Measurements from ENCODE around the gene SEPTIN6.
A peak's percentile ranks its signal among the peaks of the same experiment; 100 is the strongest.

SEPTIN6 gene

DNA sequence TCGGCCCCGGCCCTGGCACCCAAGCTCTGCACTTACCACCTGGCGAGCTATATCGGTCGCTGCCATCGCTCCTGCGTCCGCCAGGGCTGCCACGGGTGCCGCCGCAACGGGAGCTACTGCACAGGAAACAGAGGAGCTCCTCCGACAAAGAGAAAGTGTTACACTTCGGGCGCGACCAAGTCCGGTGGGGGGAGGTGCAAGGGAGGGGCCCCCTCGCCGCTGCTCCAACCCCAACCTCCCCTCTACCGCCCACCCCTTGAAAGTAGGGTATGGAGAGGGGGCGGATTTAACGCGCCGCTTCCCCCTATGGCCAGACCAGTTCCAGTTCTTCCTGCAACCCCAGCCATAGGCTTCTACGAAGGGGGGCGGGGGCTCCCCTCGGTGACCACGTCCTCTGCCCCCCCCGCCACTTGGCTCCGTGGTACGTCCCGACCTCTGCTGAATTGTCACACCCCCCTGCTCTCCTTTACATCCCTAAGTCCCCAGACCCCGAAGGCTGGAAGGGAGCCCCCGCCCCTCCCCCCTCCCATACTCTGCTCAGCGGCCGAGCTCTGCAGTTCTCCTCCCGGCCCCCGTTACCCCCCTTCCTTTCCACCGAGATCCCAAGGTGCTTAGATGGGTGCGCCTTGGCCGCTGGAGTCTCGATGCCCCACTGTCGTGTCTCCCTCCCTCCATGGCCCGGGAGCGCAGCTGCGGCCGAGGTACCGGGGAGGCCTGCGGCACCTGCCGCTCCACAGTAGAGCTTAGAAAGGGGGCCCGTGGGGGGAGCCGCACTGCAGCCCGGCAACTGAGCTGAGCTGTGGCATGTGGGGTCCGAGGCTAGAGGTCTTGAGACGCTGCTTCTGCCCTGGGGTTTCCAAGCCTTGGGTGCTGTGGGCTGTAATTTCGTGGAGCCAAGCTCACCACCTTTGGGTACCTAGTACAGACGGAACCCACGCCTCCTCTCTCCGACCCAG lies at the start of gene SEPTIN6:
Gene SEPTIN6 (minus strand): TSS at position 129 of the 956 bp plus-strand sequence. CDS start 63 bp downstream, at position 66.
- peak; percentile 83 to 92 for DNase-seq

DNA sequence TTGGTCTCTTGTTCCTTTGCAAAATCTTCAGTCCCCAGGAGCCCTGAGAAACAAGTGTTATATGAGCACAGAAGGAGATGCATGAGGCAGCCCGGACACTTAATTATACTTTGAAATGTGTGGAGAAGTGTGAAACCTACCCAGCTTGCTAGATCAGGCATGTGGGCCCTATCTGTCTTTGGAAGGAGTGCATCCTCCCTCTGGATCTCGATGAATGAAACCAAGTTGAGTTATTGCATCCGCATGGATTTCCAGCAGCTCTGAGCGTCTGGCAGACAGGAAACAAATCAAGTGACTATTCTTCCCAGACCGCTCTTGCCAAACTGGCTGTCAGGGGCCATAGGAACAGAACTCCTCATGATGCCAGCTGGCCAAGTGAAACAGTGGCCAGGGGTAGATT lies 45.8 kb upstream of the SEPTIN6 start:
- no peak for DNase-seq

DNA sequence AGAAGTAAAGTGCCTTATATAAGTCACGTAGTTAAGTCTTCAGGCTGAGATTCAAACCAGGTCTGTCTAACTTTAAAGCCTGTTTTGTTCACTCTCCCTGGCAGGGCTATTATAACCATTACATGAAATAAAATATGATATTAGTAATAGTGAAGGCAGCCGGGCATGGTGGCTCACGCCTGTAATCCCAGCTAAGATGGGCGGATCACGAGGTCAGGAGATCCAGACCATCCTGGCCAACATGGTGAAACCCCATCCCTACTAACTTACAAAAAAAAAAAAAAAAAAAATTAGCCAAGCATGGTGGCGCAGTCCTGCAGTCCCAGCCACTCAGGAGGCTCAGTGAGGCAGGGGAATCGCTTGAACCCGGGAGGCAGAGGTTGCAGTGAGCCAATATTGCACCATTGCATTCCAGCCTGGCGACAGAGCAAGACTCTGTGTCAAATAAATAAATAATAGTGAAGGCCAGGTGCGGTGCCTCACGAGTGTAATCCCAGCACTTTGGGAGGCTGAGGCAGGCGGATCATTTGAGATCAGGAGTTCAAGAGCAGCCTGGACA lies 43.3 kb upstream of the SEPTIN6 start:
- DNase-seq = no peak

DNA sequence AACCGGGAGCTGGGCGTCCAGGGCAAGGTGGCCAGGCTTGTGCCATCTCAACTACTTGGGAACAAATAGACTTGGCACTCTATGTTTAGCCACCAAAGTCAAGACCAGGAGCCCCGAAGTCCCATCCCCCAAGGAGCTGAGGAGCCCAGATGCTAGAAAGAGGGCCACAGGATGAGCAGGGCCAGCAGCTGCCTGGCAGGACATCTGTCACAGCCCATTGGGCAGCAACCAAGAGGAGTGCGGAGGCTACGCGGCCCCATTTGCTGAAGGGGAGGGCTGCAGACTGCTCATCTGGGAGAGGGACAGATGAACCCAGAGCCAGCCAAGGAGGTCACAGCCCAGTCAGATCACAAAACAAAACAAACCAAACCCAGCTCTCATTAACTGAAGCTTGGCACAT lies 42.5 kb upstream of the SEPTIN6 start:
- DNase-seq = peak; percentile 84 to 91

DNA sequence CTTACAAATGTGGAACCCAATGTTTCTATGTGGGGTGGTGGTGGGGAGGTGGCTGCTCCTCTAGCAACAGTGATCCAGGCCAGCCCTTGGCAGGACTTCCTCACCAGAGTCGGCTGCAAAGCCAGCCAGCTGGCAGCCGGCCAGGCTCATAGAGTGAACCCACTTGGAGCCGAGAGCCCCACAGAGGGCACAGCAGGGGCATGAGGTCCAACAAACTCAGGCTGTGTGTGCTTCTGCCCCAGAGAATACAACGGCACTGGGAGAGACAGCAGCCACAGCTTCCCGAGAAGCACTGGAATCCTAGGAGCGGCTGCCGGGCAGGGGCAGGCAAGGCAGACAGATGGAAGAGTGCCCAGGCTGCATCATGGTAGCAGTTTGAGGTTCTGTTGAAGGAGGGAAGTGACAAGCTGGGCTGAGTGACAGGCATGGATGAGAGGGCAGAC lies 42.0 kb upstream of the SEPTIN6 start:
- peak; percentile 65 to 68 for DNase-seq

DNA sequence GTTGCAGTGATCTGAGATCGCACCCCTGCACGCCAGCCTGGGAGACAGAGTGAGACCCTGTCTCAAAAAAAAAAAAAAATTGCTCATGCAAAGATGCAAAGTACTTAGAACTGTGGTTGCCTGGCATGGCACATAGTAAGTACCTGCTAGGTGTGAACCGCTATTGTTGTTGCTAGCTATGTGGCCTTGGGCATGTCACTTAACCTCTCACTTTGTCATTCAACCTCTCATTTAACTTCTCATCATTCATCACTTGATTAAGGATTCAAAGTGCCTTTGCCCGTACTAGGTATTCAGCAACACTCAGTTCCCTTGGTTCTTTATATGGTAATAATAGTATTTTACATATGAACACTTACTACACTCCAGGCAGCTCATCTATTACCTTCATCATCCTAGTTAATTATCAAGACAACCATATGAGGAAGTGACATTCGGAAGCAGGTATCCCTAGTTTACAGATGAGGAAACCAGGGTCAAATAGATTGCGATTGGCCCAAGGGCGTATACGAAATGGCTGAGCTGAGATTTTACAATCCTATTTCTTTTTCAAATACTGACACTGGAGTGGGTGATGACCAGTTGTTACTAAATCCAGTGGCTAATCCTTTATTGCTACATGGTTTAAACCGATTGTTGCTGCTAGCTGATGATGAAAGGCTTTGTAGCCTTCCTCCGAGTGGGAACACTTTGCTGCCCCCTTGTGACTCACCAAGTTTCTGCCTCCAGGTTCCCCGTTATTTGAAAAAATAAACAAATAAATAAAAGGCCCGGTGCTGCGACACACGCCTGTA lies 36.6 kb upstream of the SEPTIN6 start:
- peak; percentile 33 to 77 for DNase-seq

DNA sequence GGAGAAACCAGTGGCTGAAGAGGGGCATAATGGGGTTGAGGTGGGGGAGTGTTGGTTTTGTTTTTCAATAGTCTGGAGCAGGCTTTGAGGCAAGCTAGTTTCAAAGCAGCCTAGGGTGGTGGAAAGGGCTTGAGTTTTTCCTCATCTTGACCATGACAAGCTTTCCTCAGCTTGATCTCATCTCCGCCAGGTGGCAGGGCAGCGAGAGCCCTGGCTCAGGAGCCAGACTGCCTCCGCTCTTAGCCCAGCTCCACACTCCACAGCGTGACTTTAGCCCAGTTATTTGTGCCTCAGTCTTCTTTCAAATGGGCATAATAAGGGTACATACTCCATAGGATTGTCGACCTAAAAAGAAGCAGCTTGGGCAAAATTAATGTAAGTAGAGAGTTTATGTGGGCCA lies 35.5 kb upstream of the SEPTIN6 start:
- peak in 1 of 2 experiments; percentile 28 for DNase-seq

DNA sequence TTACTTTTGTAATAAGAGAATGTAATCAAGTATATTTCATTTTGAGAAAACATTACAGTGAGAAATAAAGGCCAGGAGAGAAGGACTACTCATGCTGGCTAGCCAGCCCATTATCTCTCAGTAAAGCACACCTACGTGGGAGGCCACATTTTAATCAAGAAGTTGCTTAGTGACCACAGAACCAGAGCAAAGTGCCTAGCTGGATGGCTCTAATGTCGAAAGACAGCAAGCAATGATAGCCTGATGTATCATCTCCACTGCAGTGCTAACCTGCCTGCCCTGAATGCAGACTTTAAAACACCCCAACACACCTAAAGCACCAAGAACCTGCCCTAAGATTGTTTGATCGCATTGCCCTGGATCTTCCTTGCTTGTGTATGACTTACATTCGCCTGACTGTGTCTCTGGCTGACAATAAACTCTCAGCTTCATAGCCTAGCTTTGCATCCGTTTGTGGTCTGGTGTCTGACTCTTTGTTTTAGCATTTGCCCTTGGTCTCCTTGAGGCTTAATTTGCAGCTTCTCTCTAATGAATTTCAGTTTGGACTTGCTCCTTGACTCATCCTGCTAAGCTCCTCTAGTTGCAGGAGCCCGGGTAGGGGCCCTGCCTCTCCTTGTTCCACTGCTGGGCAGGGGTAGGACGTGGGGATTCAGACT lies 34.1 kb upstream of the SEPTIN6 start:
- DNase-seq = no peak

DNA sequence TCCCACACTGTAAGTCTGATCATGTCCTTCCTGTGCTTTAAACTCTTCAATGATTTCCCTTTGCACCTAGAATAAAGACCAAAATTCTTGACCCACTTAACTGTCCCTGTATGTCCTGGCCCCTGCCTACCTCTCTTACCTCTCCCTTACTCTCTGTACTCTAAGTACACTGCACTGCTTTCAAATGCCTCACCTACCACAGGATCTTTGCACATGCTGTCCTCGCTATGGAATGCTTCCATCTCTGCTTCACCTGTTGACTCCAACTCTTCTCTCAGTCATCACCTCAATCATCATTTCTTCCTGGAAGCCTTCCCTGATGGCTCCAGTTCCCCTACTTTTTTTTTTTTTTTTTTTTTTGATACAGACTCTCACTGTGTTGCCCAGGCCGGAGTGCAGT lies 29.0 kb upstream of the SEPTIN6 start:
- DNase-seq = no peak

DNA sequence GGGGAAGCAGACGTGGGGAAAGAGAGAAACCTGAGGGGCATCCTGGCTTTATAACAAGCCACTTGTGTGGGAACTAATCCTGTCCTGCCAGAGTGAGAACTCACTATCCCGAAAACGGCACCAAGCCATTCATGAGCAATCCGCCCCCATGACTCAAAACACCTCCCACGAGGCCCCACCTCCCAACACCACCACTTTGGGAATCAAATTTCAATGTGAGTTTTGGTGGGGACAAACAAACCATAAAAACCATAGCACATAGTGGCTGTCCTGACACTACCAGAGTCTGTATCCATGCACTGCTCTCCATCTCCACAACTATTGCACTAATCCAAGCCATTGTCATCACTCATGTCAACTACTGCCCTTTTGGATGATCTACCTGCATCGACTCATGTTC lies 28.5 kb upstream of the SEPTIN6 start:
- no peak for DNase-seq

DNA sequence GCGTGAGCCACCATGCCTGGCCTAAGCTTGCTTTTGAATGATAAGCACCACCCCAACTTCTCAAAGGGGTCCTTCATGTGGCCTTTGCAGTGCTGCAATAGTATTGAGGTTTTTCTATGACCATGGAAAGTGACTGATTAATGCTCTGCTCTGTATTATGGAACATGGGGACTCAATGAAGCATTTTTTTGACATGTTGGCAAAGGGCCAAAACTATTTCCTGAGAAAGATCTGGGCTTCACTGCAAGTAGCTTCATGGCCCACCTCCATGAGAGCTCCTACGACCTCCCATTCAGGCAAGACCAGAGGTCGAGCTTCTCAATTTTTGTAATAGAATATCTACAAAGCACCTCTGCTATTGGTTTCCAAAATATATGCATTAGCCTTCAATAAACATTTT lies 16.7 kb upstream of the SEPTIN6 start:
- DNase-seq = no peak

DNA sequence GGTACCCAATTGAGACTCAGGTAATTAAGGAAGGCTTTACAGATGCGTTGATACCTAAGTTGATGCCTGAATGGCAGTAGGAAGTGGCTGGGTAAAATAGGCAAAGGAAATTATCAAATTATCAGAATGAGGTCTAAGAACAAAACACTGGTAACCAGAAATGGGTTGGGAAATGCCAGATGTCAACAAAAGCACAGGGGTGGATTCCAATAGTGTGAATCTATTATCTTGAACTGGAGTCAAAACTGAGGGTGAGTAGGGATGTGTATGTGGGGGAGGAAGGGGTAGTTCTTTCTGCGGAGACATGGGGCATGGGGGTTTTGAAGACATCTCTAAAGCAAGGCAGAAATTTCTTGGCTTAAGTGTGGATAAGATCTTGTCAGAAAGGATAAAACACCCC lies 16.0 kb upstream of the SEPTIN6 start:
- DNase-seq = no peak

DNA sequence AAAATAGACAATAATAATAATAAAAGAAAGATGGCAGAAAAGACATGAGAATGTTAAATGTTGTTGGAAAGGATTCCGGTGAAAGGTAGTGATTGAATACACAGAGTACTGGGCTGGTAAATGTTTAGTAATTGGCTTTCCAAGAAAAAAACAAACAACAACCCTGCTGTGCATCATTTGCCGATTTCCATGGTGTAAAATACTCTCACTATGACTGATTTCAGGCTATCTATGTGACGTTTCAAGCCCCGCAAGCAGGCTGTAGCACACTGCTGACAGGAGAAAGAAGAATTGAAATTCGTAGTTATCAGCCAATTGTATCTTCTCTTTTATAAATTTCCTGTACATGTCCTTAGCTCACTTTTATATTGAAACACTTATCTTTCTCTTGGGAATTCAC lies 13.6 kb upstream of the SEPTIN6 start:
- DNase-seq = no peak

DNA sequence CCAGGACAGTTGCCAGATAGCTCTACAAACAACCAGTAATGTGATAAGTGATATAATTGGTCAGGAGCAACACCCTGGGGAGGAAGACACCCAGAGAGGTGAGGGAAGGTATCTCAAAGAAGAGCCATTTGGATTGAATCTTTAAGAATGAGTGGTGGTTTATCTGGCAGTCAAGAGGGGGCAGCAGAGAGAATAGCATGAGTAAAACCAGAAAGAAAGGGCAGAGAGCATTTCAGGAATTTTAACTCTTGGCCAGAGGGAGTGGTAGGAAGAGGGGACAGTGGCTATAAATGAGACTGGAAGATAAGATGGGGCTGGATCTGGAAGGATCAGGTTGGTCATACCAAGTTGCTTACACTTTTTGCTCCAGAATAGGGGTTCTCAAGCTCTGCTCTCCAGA lies 5.9 kb upstream of the SEPTIN6 start:
- DNase-seq = peak; percentile 55

DNA sequence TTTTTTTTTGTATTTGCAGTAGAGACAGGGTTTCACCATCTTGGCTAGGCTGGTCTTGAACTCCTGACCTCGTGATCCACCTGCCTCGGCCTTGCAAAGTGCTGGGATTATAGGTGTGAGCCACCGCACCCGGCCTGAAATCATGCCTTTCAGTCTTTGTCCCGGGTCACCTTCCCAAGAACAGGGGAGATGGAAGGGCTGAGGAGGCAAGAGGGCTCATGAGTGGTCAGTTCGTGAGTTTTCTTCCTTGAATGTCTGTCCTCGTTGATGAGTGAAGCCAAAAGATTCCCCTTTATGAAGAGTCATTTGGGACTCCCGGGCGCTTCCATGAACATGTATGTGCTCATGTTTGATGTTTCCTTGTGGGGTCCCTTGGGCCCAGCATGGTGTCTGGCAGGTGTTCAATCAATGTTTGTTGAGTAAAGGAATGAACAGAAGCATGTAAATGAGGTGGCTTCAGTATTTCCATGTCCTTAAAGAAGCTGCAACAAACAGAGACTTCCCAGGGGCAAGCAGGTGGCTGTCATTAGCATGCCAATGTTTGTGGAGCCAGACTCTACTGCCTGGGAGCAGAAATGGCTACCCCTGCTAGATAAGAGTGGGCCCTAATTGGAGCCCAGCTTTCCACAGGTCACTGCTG lies 3.4 kb upstream of the SEPTIN6 start:
- DNase-seq = no peak

DNA sequence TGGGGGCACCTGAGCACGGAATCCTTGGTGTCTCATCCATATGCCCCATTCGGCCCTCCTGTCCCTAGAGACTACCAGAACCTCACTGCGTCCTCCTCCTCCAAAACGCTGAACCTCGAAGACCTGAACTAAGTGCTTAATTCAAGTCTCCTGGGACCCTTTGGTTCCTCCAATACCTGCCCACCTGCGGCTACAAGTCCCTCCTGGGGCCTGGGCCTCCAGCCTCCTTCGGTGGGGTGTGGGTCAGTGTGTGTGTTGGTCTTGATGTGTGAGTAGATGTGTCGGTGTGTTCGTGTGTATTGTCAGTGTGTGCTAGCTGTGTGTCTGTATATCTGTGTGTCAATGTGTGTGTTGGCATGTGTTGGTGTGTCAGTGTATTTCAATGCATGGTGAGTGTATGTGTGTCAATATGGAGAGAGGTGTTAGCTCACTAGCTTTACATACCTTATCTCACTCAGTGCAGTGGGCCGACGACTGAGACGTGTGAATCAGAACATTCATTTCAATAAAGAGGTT lies 2.6 kb upstream of the SEPTIN6 start:
- DNase-seq = no peak

DNA sequence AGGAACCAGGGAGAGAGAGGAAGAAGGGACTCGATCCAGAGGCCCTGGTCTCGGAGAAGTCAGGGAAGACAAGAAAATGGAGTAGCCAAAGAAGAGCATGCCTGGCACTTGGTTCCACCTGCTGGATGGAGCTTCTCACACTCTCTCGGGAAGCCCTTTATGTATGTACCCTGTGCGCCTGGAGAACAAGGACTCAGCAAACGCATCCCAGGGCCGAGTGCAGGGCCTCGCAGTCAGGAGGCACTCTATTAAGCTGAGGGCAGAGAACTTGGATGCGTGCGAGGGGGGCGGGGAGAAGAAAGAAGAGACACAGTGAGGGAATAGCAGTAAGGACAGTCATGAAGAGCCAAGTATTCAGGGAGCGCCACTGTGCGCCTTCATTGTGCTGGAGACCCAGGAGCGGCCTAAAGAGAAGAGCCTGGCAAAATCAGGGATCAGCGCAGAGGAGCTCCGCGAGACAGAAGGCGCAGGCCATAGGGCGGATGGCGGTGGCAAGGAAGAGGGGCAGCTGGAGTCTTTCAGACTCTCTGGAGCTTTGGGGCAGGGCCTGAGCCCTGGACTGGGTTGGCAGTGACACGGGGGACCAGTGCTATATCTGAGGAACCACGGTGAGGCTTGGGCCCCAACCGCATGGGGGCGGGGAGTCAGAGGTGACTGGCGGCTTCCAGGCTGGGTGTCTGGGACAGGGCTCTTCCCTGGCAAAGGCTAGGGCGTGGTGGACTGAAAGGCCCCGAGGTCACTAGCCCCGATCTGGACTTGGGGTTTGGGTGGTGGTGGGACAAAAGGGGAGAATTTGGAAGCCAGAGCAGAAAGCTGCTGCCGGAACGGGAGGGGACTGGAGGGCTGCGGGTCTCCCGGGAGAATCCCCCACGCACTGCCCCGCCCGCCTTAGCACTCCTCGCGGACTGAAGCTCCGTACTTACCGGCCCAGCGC lies 1.9 kb upstream of the SEPTIN6 start:
- peak in 1 of 2 experiments; percentile 4 for DNase-seq

DNA sequence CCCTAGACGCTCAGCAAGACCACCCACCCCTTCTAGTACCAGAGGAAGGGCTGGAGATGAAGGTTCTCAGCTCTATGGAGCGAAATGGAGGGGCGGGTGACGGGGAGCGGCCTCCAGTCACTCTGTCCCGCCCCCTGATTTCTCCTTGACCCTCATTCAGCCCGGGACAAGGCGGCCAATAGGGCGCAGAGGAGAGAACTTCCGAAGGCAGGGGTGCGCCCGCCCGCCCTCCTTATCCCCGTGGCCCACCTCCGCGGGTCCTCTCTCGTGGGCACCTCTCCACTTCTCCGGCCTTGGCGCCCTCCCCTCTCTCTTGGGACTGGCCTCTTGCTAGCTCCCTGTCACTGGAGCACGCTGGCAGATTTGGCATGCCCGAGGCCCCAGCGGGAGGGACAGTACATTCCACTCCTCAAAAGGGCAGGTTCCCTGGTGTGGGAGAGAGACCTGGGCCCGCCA lies 1.1 kb upstream of the SEPTIN6 start:
- DNase-seq = no peak

DNA sequence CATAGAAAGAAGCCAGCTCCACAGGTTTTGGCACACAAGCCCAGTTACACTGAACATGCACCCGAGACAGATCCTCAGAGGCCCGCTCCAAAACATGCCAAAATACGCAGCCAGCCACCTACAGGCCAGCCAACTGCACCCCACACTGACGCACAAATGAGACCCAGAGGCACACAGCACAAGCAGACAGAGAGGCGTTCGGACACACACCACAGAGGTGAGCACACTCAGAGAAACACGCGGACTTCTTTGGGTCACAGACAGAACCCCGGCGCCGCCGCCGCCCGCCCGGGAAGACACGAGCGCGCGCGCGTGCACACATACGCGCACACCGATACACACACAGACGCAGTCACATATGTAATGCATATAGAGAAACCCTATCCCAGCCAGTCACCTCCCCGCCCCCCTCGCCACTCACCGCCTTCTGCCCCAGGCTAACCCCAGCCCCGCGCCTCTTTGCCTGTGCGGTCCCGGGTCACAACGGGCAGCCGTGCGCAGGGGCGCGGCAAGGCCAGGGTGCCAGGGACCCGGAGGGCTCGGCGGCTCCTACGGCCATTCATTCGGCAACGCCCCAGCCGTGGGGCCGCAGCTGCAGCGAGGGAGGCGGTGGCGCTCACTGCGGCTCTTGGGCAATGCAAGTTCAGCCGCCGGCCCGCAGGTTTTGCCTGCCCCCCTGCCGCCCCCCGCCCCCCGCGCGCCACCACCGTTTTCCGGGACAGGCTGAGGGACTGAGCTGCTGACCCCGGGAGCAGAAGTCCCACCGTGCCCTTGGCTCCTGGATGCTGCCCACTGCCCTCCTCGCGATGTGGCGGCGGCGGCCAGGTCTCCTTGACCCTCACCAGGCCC lies 553 bp downstream of the SEPTIN6 start:
- peak; percentile 37 to 60 for DNase-seq
